Adipocyte (in vitro differentiated cells): ENCODE data around the gene UGT1A6.
"Not testable (repeated sequence)": the region's sequence is repeated elsewhere in the genome, so short reads cannot be mapped to it uniquely, and the experiment has no call there.

Experiments
- DNase-seq: peaks from one replicate; pipeline ENCODE4 v3.0.0-alpha.2; 2015; ENCODE audit warnings: low read depth
- H3K27me3 ChIP-seq: replicated peaks from 2 replicates; pipeline ENCODE4 v1.7.0; 2013; ENCODE audit warnings: mild to moderate bottlenecking, low read length, moderate library complexity; ENCODE audit not compliant: control insufficient read depth, insufficient read depth
- H3K36me3 ChIP-seq: 2 replicates; pipeline ENCODE4 v1.7.0; 2013; ENCODE audit warnings: low read length, mild to moderate bottlenecking, moderate library complexity; ENCODE audit not compliant: control insufficient read depth, insufficient read depth, severe bottlenecking
- H3K4me1 ChIP-seq: 2 replicates; pipeline ENCODE4 v1.7.0; 2013; ENCODE audit warnings: mild to moderate bottlenecking, low read length, moderate library complexity; ENCODE audit not compliant: control insufficient read depth, insufficient read depth
- H3K4me3 ChIP-seq: 2 replicates; pipeline ENCODE4 v1.7.0; 2013; ENCODE audit warnings: mild to moderate bottlenecking, low read length, moderate library complexity
- H3K9ac ChIP-seq: 2 replicates; pipeline ENCODE4 v1.7.0; 2013; ENCODE audit warnings: mild to moderate bottlenecking, low read length, moderate library complexity
- H3K9me3 ChIP-seq: 2 replicates; pipeline ENCODE4 v1.7.0; 2013; ENCODE audit warnings: mild to moderate bottlenecking, low read length, moderate library complexity; ENCODE audit not compliant: control insufficient read depth

The UGT1A6 gene

DNA sequence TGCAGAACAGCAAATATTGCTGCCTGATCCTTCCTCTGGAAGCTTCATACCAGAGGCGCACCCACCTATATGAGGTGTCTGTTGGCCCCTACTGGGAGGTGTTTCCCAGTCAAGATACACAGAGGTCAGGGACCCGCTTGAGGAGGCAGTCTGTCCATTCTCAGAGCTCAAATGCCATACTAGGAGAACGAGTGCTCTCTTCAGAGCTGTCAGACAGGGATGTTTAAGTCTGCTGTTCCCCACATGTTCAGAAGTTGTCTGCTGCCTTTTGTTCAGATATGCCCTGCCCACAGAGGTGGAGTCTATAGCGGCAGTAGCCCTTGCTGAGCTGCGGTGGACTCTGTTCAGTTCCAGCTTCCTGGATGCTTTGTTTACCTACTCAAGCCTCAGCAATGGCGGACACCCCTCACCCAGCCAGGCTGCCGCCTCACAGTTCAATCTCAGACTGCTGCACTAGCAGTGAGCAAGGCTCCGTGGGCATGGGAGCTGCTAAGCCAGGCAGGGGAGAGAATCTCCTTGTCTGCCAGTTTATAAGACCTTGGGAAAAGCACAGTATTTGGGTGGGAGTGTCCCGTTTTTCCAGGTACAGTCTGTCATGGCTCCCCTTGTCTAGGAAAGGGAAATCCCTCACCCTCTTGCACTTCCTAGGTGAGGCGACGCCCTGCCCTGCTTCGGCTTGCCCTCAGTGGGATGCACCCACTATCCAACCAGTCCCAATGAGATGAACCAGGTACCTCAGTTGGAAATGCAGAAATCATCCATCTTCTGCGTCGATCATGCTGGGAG, 44.4 kb downstream of the UGT1A6 start:
- not testable (repeated sequence) for H3K4me1 ChIP-seq, H3K9ac ChIP-seq, H3K9me3 ChIP-seq, H3K36me3 ChIP-seq, DNase-seq, H3K4me3 ChIP-seq
- H3K27me3 ChIP-seq: peaks cover 10% of the 10 kb centered on the region

DNA sequence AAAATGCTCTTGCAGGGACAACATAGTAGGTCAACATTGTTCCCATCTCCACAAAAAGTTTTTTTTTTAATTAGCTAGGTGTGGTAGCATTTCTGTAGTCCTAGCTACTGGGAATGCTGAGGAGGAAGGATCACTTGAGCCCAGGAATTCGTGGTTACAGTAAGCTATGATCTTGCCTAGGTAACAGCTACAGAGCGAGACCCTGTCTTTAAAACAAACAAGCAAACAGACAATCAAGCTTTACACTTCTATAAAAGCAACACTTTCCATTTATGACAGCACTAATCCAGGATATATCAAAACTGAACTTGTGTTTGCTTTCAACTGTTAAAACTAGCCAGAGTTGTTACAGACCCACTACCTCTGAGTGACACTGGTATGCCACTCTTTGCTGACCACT, 48.2 kb downstream of the UGT1A6 start:
- DNase-seq: no peak
- Histone ChIP-seq H3K9ac (no peak overlapping the region), H3K9me3 (no peaks in the 10 kb centered on the region), H3K4me1 (no peaks in the 10 kb centered on the region), H3K27me3 (peaks cover 14% of the 10 kb centered on the region), H3K4me3 (no peak overlapping the region), H3K36me3 (no peaks in the 10 kb centered on the region)

DNA sequence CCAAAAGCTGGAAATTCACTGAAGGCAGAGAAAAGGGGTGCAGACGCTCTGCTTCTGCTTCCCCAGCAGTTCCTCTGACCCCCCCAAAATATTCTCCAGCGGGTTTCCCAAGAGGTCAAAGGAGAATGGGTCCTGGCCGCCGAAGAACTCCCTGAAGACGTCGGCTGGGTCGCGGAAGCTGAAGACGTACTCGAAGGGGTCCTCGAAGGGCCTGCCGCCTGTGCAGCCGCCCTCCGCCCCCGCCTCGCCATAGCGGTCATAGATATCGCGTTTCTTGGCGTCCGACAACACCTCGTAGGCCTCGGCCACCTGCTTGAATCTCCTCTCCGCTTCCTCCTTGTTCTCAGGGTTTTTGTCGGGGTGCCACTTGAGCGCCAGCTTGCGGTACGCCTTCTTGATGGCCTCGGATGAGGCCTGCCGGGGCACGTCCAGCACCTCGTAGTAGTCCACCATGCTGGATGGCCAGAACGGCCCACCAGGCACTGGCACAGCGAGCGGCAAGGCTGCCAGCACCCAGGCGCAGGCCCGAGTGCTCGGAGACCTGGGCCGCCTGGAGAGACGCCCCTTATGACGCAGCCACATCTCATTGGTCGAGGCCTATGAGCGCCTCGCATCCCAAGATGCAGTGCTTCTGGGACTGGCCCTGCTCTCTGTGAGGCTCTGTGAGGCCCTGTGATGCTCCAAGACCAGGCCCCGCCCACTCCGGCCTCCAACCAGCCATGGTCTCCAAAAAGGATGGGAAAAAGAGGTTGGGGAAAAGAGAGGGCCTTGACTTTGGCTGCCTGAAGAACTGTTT, 51.0 kb downstream of the UGT1A6 start:
- Histone ChIP-seq H3K9ac (no peak overlapping the region), H3K36me3 (no peaks in the 10 kb centered on the region), H3K4me3 (no peak overlapping the region), H3K9me3 (no peaks in the 10 kb centered on the region), H3K4me1 (no peaks in the 10 kb centered on the region), H3K27me3 (peaks cover 10% of the 10 kb centered on the region)
- no peak for DNase-seq

DNA sequence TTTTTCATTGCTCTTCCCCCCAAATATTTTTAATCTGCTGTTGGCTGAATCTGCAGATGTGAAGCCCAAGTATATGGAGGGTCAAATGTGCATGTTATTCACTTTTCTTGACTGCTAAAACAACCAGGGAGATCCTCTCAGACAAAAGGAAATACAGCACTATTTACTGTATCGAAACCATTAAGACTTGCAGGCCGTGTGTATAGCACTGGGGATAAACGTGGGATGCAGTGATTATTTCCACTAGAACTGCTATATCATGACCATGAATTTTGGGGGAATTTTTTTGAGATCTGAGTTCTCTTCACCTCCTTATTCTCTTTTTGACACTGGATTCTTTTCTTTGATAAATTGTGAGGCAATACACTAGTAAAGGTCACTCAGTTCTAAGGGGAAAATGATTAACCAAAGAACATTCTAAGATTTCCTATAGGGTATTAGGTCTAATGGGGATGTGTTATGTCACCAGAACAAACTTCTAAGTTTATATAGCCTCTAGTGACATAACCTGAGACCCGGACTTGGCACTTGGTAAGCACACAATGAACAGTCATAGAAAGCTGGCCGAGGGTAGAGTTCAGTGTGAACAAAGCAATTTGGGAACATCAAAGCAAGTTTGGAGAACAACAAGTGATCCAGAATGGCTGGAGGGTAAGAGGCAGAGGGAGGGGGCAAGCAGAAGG, 52.5 kb downstream of the UGT1A6 start:
- Histone ChIP-seq H3K4me3 (no peak overlapping the region), H3K27me3 (peaks cover 10% of the 10 kb centered on the region), H3K36me3 (no peaks in the 10 kb centered on the region), H3K9ac (no peak overlapping the region), H3K4me1 (no peaks in the 10 kb centered on the region), H3K9me3 (no peaks in the 10 kb centered on the region)
- no peak for DNase-seq

DNA sequence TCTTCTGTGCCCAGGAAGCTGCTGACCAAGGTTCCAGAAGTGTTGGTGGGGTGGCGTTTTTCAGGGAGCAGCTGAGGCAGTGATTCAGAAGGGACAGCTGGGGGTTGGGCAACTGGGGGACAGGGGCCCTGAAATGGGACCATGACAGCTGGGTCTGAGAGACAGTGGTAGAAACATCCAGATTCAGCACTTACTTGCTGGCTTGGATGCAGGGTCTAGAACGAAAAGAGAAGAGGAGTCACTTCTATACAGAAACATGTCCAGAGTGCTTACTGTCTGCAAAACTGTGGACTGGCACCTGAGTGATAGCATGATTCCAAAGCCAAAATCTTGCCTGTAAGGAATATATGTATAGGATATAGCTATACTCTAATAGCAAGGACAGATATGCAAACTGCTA, 53.1 kb downstream of the UGT1A6 start:
- DNase-seq, H3K9ac ChIP-seq, H3K4me3 ChIP-seq, H3K27me3 ChIP-seq, H3K9me3 ChIP-seq, H3K4me1 ChIP-seq, H3K36me3 ChIP-seq: not testable (repeated sequence)

DNA sequence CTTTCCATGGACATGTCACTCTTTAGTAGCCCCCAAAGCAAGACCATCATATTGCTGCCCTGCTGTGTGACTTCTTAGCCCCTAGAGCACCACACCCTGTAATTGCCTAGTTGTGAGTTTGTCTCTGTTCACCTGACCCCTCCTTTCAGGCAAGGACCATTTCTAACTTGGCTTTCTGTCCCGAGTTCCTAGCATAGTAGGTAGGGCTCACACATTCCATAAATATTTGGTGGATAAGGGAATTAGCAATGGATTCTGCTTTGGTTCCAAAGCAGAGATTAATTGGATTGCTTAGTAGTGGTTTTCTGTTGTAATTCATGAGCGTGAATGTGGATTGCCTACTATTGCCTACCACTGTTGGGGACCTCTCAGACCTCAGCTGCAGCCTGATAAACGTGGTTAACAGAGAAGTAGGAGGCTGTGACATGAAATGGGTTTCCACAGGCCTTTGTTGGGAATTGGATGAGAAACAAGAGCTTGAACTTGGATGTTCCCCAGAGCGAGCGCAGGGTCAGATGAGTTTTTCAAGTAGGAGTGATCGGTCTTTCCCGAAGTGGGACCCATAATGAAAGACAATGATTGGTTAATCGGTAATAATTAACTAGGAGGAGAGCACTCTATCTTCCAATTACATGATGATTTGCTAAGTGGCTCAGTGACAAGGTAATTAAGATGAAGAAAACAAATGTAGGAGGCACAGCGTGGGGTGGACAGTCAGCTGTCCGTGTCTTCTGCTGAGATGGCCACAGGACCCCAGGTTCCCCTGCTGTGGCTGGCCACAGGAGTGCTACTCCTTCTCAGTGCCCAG, 54.0 kb downstream of the UGT1A6 start:
- Histone ChIP-seq H3K27me3 (peaks cover 7% of the 10 kb centered on the region), H3K36me3 (no peaks in the 10 kb centered on the region), H3K4me1 (no peaks in the 10 kb centered on the region), H3K4me3 (no peak overlapping the region), H3K9me3 (peaks cover 4% of the 10 kb centered on the region), H3K9ac (no peak overlapping the region)
- DNase-seq: no peak

DNA sequence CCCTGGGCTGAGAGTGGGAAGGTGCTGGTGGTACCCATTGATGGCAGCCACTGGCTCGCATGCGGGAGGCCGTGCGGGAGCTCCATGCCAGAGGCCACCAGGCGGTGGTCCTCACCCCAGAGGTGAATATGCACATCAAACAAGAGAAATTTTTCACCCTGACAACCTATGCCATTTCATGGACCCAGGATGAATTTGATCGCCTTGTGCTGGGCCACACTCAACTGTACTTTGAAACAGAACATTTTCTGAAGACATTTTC, 54.5 kb downstream of the UGT1A6 start:
- DNase-seq: no peak
- no peak overlapping the region for H3K9ac ChIP-seq
- H3K36me3 ChIP-seq: no peaks in the 10 kb centered on the region
- peaks cover 4% of the 10 kb centered on the region for H3K27me3 ChIP-seq
- peaks cover 4% of the 10 kb centered on the region for H3K9me3 ChIP-seq
- H3K4me3 ChIP-seq: no peak overlapping the region
- H3K4me1 ChIP-seq: no peaks in the 10 kb centered on the region

DNA sequence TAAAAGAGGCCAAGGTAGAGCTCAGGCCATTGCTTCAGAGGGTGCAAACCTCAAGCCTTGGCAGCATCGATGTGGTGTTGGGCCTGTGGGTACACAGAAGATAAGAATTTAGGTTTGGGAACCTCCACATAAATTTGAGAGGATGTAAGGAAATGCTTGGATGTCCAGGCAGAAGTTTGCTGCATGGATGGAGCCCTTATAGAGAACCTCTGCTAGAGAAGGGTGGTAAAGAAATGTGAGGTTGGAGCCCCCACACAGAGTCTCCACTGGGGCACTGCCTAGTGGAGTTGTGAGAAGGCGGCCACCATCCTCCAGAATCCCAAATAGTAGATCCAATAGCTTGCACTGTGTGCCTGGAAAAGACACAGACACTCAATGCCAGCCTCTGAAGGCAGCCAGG, 58.0 kb downstream of the UGT1A6 start:
- H3K4me1 ChIP-seq, H3K9ac ChIP-seq, H3K4me3 ChIP-seq, DNase-seq, H3K36me3 ChIP-seq, H3K27me3 ChIP-seq, H3K9me3 ChIP-seq: not testable (repeated sequence)

DNA sequence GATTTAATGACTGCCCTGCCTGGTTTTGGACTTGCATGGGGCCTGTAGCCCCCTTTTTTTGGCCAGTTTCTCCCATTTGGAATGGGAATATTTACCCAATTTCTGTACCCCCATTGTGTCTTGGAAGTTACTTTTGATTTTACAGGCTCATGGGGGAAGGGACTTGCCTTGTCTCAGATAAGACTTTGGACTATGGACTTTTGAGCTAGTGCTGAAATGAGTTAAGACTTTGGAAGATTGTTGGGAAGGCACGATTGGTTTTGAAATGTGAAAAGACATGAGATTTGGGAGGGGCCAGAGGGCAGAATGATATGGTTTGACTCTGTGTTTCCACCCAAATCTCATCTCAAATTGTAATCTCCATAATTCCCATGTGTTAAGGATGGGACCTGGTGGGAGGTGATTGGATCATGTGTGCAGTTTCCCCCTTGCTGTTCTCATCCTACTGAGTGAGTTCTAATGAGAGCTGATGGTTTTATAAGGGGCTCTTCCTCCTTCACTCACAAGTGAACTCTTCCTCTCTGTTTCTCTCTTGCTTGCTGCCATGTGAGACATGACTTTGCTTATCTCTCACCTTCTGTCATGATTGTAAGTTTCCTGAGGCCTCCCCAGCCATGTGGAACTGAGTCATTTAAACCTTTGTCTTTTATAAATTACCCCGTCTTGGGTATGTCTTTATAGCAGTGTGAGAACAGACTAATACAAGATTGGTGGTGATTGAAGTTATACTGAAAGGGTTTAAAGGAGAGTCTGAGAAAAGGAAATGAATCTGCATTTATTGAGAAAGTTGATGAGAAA, 58.7 kb downstream of the UGT1A6 start:
- not testable (repeated sequence) for DNase-seq, H3K9me3 ChIP-seq, H3K4me3 ChIP-seq, H3K27me3 ChIP-seq, H3K36me3 ChIP-seq, H3K9ac ChIP-seq, H3K4me1 ChIP-seq

DNA sequence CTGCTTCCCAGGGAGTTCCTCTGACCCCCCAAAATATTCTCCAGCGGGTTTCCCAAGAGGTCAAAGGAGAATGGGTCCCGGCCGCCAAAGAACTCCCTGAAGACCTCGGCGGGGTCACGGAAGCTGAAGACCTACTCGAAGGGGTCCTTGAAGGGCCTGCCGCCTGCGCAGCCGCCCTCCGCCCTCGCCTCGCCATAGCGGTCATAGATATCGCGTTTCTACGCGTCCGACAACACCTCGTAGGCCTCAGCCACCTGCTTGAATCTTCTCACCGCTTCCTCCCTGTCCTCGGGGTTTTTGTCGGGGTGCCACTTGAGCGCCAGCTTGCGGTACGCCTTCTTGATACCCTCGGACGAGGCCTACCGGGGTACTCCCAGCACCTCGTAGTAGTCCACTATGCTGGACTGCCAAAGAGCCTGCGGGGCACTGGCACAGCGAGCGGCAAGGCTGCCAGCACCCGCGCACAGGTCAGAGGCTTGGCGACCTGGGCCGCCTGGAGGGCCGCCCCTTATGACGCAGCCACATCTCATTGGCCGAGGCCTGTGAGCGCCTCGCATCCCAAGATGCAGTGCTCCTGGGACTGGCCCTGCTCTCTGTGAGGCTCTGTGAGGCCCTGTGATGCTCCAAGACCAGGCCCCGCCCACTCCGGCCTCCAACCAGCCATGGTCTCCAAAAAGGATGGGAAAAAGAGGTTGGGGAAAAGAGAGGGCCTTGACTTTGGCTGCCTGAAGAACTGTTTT, 62.4 kb downstream of the UGT1A6 start:
- Histone ChIP-seq H3K36me3 (no peaks in the 10 kb centered on the region), H3K9me3 (peaks cover 8% of the 10 kb centered on the region), H3K4me1 (no peaks in the 10 kb centered on the region), H3K27me3 (no peaks in the 10 kb centered on the region), H3K4me3 (no peak overlapping the region), H3K9ac (no peak overlapping the region)
- DNase-seq: no peak
